Measurements from ENCODE around the gene NAT9. TPM values are rescaled to one million over a fixed set of nuclear protein-coding genes. Genes with fewer than 3 reads are reported as not detected.

NAT9 gene
- total RNA-seq, 2 donors from 2014 or later, result 28.4 to 52.6 TPM

DNA sequence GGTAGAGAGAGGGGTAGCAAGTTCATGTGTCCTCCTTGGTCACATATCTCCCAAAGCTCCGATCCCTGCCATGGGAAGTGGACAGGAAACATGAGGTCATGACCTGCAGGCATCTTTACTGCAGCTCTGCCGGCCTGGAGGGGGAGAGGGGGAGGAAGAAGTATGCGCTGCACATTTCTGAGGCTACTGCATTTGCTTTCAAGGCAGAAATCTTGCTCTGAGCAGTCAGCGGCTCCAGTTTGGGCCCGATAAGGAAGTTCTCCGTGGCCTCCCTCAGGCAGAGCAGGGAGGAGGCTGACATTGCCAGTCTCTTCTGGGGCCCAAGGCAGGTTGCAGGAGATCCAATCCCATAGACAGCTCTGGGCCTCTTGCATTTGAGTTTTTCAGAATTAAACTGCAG lies 29.2 kb downstream of the NAT9 start:
- Histone ChIP-seq H3K36me3 (no peaks in the 10 kb centered on the region), H3K4me3 (no peak overlapping the region), H3K9ac (ENCODE audit: low read depth in 2 of 2, low read length in 2 of 2) (peak overlapping the region in 1 of 2 donors; percentile 26), H3K4me1 (peaks cover 16% of the 10 kb centered on the region), H3K27me3 (no peaks in the 10 kb centered on the region), H3K27ac (peak overlapping the region; percentile 12), H3K9me3 (no peaks in the 10 kb centered on the region)
- intact Hi-C loops (cut with DNase I), result no loop called here
- TF ChIP-seq, protein P1, sequence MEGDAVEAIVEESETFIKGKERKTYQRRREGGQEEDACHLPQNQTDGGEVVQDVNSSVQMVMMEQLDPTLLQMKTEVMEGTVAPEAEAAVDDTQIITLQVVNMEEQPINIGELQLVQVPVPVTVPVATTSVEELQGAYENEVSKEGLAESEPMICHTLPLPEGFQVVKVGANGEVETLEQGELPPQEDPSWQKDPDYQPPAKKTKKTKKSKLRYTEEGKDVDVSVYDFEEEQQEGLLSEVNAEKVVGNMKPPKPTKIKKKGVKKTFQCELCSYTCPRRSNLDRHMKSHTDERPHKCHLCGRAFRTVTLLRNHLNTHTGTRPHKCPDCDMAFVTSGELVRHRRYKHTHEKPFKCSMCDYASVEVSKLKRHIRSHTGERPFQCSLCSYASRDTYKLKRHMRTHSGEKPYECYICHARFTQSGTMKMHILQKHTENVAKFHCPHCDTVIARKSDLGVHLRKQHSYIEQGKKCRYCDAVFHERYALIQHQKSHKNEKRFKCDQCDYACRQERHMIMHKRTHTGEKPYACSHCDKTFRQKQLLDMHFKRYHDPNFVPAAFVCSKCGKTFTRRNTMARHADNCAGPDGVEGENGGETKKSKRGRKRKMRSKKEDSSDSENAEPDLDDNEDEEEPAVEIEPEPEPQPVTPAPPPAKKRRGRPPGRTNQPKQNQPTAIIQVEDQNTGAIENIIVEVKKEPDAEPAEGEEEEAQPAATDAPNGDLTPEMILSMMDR (IDR thresholded peaks at IDR 0.05), result no peak
- DNase-seq, result no peak

DNA sequence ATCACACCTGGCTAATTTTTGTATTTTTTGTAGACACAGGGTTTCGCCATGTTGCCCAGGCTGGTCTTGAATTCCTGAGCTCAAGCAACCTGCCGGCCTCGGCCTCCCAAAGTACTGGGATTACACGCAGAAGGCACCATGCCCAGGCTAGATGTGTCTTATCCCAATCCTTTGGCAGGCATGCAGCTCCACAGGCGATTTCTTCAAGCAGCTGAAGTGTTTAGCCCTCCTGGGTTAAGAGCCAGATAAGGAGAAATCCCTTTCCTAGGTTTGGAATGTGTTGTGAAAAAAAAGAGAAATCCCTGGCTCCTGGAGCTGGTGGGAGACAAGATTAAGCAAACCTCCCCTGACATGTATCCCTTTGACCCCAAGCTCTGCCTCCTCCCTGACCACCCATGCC lies 29.8 kb downstream of the NAT9 start:
- peaks cover 13% of the 10 kb centered on the region for H3K4me1 ChIP-seq
- intact Hi-C loops (cut with DNase I), result no loop called here
- H3K36me3 ChIP-seq, result no peaks in the 10 kb centered on the region
- H3K9me3 ChIP-seq, result no peaks in the 10 kb centered on the region
- TF ChIP-seq, protein P1 (IDR thresholded peaks at IDR 0.05), result no peak
- H3K4me3 ChIP-seq, result no peak overlapping the region
- no peak overlapping the region for H3K9ac ChIP-seq (ENCODE audit: low read depth in 2 of 2, low read length in 2 of 2)
- no peak for DNase-seq
- no peak overlapping the region for H3K27ac ChIP-seq
- no peaks in the 10 kb centered on the region for H3K27me3 ChIP-seq

DNA sequence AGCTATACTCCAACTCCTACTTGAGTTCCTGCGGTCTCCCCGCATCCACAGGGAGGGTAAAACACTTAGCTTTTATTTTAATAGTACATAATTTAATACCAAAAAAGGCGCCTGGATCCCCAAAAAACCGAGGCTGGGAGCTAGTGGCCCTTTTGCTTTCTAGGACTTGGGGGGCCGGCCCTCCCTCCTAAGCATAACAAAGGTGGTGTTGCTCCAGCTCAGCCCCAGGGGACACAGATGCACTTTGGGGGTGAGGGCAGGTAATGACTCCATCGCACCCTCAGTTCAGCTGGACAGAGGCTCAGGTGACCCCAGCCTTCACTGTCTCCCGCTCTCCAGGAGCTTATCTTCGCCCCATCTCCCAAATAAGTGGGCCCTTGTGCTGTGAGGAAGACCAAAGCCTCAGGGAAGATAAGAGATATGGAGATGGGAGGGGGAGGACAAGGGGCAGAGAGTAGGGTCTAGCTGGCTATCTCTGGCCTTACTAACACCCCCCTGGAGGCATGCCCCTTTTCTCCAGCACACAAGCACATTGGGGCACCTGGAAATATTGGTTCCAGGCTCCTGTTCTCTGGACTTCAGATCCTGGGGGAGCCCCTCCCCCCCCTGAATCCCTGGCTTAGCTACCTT lies 30.5 kb downstream of the NAT9 start:
- H3K27ac ChIP-seq, result no peak overlapping the region
- H3K4me3 ChIP-seq, result no peak overlapping the region
- DNase-seq, result no peak
- TF ChIP-seq, protein P1 (IDR thresholded peaks at IDR 0.05), result no peak
- no peaks in the 10 kb centered on the region for H3K27me3 ChIP-seq
- no peaks in the 10 kb centered on the region for H3K9me3 ChIP-seq
- peak overlapping the region in 1 of 2 donors; percentile 70 for H3K9ac ChIP-seq (ENCODE audit: low read depth in 2 of 2, low read length in 2 of 2)
- peaks cover 9% of the 10 kb centered on the region for H3K4me1 ChIP-seq
- no peaks in the 10 kb centered on the region for H3K36me3 ChIP-seq
- intact Hi-C loops (cut with DNase I), result loop anchor here (2.0 kb wide), 1 partner anchor 25 kb away; no protein-coding TSS in a partner anchor

DNA sequence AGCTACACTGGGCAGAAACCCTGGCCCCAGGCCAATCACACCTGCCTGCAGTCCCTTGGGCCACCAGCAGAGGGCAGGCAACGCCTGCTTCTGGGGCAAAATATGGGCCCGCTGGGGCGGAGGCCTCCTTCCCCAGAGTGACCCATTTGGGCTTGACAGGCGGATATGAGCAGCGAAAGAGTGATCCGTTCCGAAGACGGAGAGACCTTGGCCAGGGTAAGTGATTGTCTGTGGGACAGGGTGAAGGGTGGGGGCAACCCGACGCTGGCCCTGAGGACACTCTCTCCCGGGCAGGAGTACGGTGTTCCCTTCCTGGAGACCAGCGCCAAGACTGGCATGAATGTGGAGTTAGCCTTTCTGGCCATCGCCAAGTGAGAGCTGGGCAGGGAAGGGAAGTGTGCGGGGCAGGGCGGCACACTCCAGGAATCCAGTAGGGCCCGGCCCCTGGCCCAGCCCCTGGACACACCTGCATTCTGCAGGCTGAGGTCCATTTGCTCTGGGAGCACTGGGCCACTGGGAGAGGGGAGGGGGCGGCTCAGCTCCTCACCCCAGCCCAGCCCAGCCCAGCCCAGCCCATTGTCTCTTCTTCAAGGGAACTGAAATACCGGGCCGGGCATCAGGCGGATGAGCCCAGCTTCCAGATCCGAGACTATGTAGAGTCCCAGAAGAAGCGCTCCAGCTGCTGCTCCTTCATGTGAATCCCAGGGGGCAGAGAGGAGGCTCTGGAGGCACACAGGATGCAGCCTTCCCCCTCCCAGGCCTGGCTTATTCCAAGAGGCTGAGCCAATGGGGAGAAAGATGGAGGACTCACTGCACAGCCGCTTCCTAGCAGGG lies 31.2 kb downstream of the NAT9 start:
- no peaks in the 10 kb centered on the region for H3K9me3 ChIP-seq

DNA sequence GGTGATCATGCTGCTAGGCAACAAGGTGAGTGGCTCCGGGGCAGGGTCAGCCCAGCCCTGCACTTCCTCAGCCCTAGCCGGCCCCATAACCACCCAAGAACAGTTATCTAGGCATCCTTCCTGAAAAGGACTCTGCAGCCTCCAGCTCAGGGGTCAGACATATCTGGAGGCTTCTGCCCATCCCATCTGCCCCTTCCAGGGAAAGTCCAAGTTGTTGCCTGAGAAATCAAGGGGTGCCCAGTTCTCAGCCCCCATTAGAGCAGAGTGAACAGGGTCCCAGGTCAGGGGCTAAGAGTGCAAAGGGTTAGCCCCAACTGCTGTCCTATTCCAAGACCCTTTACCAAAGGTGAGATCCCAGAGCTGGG lies 31.8 kb downstream of the NAT9 start:
- intact Hi-C loops (cut with DNase I), result loop anchor here (2.0 to 5.0 kb wide), 3 partner anchors 26 to 118 kb away; no protein-coding TSS in a partner anchor

More for the DNA sequence above, 31.2 kb downstream of the NAT9 start:
- peaks cover 9% of the 10 kb centered on the region for H3K4me1 ChIP-seq
- TF ChIP-seq, protein P1 (IDR thresholded peaks at IDR 0.05), result peak; percentile 99
- H3K36me3 ChIP-seq, result no peaks in the 10 kb centered on the region
- H3K27me3 ChIP-seq, result no peaks in the 10 kb centered on the region
- peak overlapping the region; percentile 19 for H3K4me3 ChIP-seq
- H3K9ac ChIP-seq (ENCODE audit: low read depth in 2 of 2, low read length in 2 of 2), result peak overlapping the region; percentile 38 to 70
- DNase-seq, result peak; percentile 94
- peak overlapping the region; percentile 31 for H3K27ac ChIP-seq
- intact Hi-C loops (cut with DNase I), result loop anchor here (2.0 to 5.0 kb wide), 3 partner anchors 26 to 117 kb away; no protein-coding TSS in a partner anchor

More for the DNA sequence above, 31.8 kb downstream of the NAT9 start:
- Histone ChIP-seq H3K9me3 (no peaks in the 10 kb centered on the region), H3K27ac (no peak overlapping the region), H3K36me3 (no peaks in the 10 kb centered on the region), H3K4me1 (peaks cover 9% of the 10 kb centered on the region), H3K4me3 (no peak overlapping the region), H3K9ac (ENCODE audit: low read depth in 2 of 2, low read length in 2 of 2) (peak overlapping the region in 1 of 2 donors; percentile 70), H3K27me3 (no peaks in the 10 kb centered on the region)
- TF ChIP-seq, protein P1 (IDR thresholded peaks at IDR 0.05), result no peak
- no peak for DNase-seq
